Glutamatergic neuron (in vitro differentiated cells): ENCODE measurements around the gene ADGRL2. TPM values are rescaled to one million over a fixed set of nuclear protein-coding genes. Genes with fewer than 3 reads are reported as not detected.
A peak's percentile ranks its signal among the peaks of the same experiment; 100 is the strongest.

Experiments used
- DNase-seq: peaks from one replicate; pipeline ENCODE4 v3.0.0; 2022
- H3K27ac Mint-ChIP-seq: one replicate; pipeline ENCODE4 v1.8.0; 2020; ENCODE audit warnings: mild to moderate bottlenecking, mixed read lengths, inconsistent platforms; ENCODE audit not compliant: unreplicated experiment
- H3K27me3 Mint-ChIP-seq: one replicate; pipeline ENCODE4 v1.8.0; 2020; ENCODE audit warnings: mild to moderate bottlenecking, moderate library complexity, mixed read lengths, inconsistent platforms; ENCODE audit not compliant: unreplicated experiment
- H3K36me3 Mint-ChIP-seq: one replicate; pipeline ENCODE4 v1.8.0; 2020; ENCODE audit warnings: mild to moderate bottlenecking, mixed read lengths, inconsistent platforms; ENCODE audit not compliant: unreplicated experiment
- H3K4me1 Mint-ChIP-seq: one replicate; pipeline ENCODE4 v1.8.0; 2020; ENCODE audit warnings: mild to moderate bottlenecking, low read depth, mixed read lengths, inconsistent platforms; ENCODE audit not compliant: unreplicated experiment
- H3K4me3 Mint-ChIP-seq: one replicate; pipeline ENCODE4 v1.8.0; 2020; ENCODE audit warnings: mild to moderate bottlenecking, mixed read lengths, inconsistent platforms; ENCODE audit not compliant: unreplicated experiment
- H3K9me3 Mint-ChIP-seq: one replicate; pipeline ENCODE4 v1.8.0; 2020; ENCODE audit warnings: mild to moderate bottlenecking, moderate library complexity, mixed read lengths, inconsistent platforms; ENCODE audit not compliant: unreplicated experiment
- CTCF ChIP-seq: fragments of 200-600 bp; sonication (generic); IDR thresholded peaks from one replicate; pipeline ENCODE4 v1.5.0; 2021; ENCODE audit not compliant: partially characterized antibody, unreplicated experiment
- long read RNA-seq: library from polyadenylated mRNA; unstranded; transcript quantifications from one replicate; pipeline ENCODE4 v2.0.0, GENCODE V29; 2020; ENCODE audit not compliant: unreplicated experiment
- total RNA-seq: library from RNA; stranded (reverse); fragmentation: NEBNext Ultra II Directional; extraction: Animal tissue kit (Norgen Biotek cat#: 25700); gene quantifications from one replicate; pipeline ENCODE4 v1.2.1, GENCODE V29; 2021; ENCODE audit not compliant: unreplicated experiment

Gene ADGRL2
- 71.2 TPM for total RNA-seq
- long read RNA-seq, partial matches to known transcripts: 1 of 5 reads
- long read RNA-seq, other reads (novel, unspliced or antisense): 4 of 5 reads

- TF ChIP-seq CTCF: no peak
These were observed at the start of gene ADGRL2 for GRCh38 chr1:81800695-81801650. ADGRL2 (plus strand) TSS chr1:81800934; CDS start chr1:81836985, 36,051 bp downstream.

GRCh38 chr1:81752840-81753239 lies 47.9 kb upstream of the ADGRL2 start:
- DNase-seq: no peak
- TF ChIP-seq CTCF: no peak
- no peak overlapping the region for H3K27ac Mint-ChIP-seq
- H3K27me3 Mint-ChIP-seq: no peaks in the 10 kb centered on the region
- H3K4me3 Mint-ChIP-seq: no peak overlapping the region
- no peaks in the 10 kb centered on the region for H3K36me3 Mint-ChIP-seq
- no peaks in the 10 kb centered on the region for H3K9me3 Mint-ChIP-seq
- H3K4me1 Mint-ChIP-seq: no peaks in the 10 kb centered on the region

More at GRCh38 chr1:81800695-81801650, at the start of gene ADGRL2:
- Mint-ChIP-seq H3K27me3 (peaks cover 7% of the 10 kb centered on the region), H3K27ac (peak within 1 kb of the TSS; percentile 100), H3K9me3 (peaks cover 17% of the 10 kb centered on the region), H3K4me3 (peak within 1 kb of the TSS; percentile 99), H3K36me3 (no peaks in the 10 kb centered on the region), H3K4me1 (peaks cover 24% of the 10 kb centered on the region)
- DNase-seq: peak; percentile 80

GRCh38 chr1:81754424-81754823 lies 46.3 kb upstream of the ADGRL2 start:
- Mint-ChIP-seq H3K4me1 (no peaks in the 10 kb centered on the region), H3K27ac (no peak overlapping the region), H3K4me3 (no peak overlapping the region), H3K9me3 (no peaks in the 10 kb centered on the region), H3K27me3 (no peaks in the 10 kb centered on the region), H3K36me3 (no peaks in the 10 kb centered on the region)
- no peak for DNase-seq
- TF ChIP-seq CTCF: no peak

GRCh38 chr1:81756872-81757271 lies 43.9 kb upstream of the ADGRL2 start:
- H3K4me1 Mint-ChIP-seq: no peaks in the 10 kb centered on the region

More at GRCh38 chr1:81756872-81757271, 43.9 kb upstream of the ADGRL2 start:
- H3K27ac Mint-ChIP-seq: no peak overlapping the region
- H3K9me3 Mint-ChIP-seq: no peaks in the 10 kb centered on the region
- TF ChIP-seq CTCF: no peak
- H3K27me3 Mint-ChIP-seq: no peaks in the 10 kb centered on the region
- no peak overlapping the region for H3K4me3 Mint-ChIP-seq
- no peak for DNase-seq
- H3K36me3 Mint-ChIP-seq: no peaks in the 10 kb centered on the region
